Measurements from ENCODE around the gene SPANXN5. TPM values are rescaled to one million over a fixed set of nuclear protein-coding genes. Genes with fewer than 3 reads are reported as not detected.
"Not testable (repeated sequence)": the region's sequence is repeated elsewhere in the genome, so short reads cannot be mapped to it uniquely, and the experiment has no call there.

The SPANXN5 gene, protein sequence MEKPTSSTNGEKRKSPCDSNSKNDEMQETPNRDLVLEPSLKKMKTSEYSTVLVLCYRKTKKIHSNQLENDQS
- total RNA-seq (2014; rRNA removed; shearing (Covaris generic)) = not detected in 2 replicates

DNA sequence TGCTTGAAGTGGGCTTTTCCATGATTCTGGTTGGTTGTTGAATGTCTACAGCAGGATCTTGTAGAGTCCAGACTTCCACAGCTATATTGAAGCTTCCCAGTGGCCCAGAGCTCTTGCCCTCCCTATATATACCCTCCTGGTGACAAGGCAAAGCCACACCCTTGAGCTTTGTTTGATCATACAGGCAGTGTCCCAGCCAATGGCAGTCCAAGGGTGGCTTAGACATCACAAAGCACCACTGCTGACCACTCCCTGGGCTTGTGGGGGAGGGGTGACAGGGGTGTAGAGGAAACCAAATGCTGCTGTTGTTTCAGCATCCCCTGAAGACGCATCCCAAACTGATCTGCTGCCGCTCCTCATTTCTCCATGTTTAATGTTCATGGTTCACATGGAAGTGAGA, at the start of gene SPANXN5:
Gene SPANXN5 (minus strand): TSS at position 101 of the 400 bp plus-strand sequence. CDS start 79 bp downstream, at position 22.
- DNase-seq (ENCODE audit: low spot score); in situ Hi-C loops (cut with HindIII; ENCODE audit: low sequenced_read_pairs): not testable (repeated sequence)

DNA sequence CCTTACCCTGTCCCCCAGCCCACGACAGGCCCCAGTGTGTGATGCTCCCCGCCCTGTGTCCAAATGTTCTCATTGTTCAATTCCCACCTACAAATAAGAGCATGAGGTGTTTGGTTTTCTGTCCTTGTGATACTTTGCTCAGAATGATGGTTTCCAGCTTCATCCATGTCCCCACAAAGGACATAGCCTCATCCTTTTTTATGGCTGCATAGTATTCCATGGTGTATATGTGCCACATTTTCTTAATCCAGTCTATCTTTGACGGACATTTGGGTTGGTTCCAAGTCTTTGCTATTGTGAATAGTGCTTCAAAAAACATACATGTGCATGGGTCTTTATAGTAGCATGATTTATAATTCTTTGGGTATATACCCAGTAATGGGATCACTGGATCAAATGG, 46.4 kb upstream of the SPANXN5 start:
- in situ Hi-C loops (cut with HindIII; ENCODE audit: low sequenced_read_pairs); DNase-seq (ENCODE audit: low spot score): not testable (repeated sequence)

DNA sequence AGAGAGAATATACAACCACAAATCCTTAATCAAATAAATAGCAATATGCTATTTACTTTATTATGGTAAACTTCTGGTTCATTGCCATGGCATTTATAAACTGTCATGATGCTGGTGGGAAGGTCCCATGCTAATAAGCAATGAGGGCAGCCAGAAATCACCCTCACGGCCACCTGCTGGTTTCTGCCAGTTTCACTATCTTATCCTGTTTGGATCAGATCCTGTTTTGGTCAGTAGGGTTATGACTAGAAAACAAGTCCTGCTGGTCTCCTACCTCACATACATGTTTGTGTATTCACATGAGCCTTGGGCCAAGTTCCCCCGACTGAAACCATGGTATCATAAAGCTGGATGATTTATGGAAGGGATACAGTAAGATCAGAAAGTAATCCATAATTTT, 41.9 kb upstream of the SPANXN5 start:
- DNase-seq (ENCODE audit: low spot score) = no peak
- in situ Hi-C loops (cut with HindIII; ENCODE audit: low sequenced_read_pairs) = no loop called here

DNA sequence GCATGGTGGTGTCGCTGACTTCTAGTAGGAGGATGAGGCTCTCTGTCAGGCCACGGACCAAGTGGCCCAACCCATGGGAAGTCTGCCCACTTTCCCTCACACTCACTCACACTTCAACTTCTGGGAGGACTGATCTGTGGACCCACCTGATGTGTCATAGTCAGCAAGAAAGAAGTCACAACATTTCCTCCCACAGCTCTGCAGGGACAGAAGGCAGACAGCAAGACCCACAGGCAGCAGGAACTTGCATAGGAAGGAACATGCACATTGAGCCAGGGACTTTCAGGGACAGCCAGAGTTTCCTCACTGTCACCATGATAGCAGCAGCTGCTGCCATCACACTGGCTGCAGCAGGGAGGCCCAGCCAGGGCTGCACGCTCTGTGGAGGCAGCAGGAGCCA, 33.3 kb upstream of the SPANXN5 start:
- in situ Hi-C loops (cut with HindIII; ENCODE audit: low sequenced_read_pairs) = no loop called here
- DNase-seq (ENCODE audit: low spot score) = no peak

DNA sequence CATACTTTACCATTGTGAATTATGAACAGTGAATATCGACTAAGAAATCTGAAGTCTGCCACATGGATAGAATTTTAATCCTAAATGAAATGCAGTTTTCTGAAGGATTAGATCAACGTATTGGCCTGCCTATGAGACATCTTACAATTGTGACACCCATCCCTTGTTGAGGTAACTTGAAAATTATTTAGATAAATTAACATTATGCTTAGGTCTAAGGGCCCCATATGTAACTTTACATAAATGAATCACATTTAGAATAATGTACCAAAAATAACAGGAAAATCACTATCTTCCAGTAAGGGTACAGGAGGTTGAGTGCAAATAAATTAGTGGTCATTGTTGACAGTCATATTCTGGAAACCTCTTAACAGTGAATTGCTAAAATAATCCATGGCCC, 27.4 kb upstream of the SPANXN5 start:
- in situ Hi-C loops (cut with HindIII; ENCODE audit: low sequenced_read_pairs) = no loop called here
- no peak for DNase-seq (ENCODE audit: low spot score)

DNA sequence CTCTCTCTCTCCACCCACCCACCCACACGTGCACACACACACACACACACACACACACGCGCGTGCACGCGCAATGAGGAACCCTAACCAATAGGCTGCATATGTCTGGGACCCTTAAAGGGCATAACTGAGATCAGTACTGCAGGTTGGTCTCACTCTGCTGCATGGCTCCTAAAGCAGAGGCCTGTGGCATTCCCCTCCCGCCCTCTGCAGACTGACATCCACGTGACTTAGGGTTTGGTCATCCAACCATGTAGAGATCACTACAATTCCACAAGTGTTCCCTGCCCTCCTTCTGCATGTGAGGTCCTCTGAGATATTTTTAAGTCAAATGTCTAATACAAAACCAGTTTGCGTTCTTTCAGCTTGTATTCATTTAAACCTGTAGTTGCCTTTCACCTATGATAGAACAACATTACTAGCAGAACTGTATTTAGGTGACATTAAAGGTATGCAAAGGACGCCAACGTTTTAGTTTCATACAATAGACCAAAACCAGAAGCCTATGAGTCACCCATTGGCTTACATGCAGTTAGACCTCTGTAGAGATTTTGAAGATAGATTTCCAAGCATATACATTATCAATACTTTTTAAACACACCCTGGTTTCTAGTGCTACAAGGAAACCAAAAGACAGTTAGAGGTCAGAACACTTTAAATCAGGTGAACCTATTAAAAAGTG, 24.0 kb upstream of the SPANXN5 start:
- no peak for DNase-seq (ENCODE audit: low spot score)
- in situ Hi-C loops (cut with HindIII; ENCODE audit: low sequenced_read_pairs) = no loop called here

DNA sequence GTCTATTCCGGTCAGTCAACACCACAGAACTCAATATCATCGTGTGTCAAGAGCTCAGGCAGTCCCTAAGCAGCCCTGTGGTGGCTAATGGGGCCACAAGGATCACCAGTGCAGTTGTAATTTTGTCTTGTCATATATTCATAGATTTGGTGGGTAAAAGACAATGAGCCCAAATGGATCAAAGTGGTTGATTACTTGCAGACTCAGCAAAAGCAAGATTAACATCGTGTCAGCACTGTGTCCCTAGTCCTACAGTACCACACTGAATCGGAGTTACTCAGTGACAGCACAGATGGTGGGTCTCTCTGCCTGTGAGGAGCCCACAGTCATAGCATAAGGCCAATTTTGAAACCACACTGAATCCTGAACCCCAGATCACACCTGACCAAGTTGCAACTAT, 22.6 kb upstream of the SPANXN5 start:
- in situ Hi-C loops (cut with HindIII; ENCODE audit: low sequenced_read_pairs) = no loop called here
- no peak for DNase-seq (ENCODE audit: low spot score)

DNA sequence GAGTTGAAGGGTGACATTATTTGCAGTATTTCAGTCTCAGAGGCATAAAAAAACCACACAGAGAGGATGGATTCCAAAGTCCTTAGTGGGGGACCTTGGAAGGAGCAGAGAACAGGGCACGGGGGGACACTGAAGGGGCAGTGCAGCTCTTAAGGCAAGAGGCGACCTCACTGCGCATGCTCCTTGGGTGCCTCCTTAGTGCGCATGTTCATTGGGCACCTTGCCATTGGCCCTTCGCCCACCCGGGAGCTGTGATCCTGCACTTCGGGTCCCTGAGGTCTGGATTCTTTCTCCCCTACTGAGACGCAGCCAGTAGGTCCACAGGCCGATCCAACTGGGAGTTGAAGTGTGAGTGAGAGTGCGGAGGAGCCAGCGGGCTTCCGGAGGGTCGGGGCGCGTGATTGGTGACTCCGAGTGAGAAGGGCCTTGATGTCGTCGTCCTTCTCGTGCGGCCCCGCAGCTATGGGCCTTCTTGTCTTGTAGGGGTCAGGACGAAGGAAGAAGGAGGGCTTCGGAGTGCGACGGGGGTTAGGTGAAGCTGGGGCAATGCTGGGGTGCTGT, 13.9 kb upstream of the SPANXN5 start, which contains the start of gene XAGE5:
Gene XAGE5 (plus strand): TSS at position 223 of the 561 bp plus-strand sequence. CDS start 1,280 bp downstream, outside the sequence.
- no peak for DNase-seq (ENCODE audit: low spot score)
- in situ Hi-C loops (cut with HindIII; ENCODE audit: low sequenced_read_pairs) = no loop called here

DNA sequence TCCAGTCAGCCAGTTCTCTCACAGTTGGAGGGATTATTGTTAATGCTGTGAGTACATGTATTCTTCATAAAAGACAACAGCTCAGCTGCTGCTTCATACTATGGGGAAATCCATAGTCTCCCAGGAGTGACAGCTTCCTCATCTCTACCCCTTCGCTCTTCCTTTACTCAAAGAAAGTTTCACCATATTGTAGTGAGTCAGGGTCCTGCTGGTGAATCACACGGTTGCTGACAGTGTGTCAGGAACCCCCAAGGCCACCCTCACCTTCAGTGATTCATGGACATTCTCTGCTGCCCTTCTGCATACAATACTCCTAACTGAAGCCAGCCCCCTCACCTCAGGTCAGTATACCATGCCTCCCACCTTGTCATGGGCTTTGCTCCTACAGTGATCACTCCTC, 7.6 kb upstream of the SPANXN5 start:
- DNase-seq (ENCODE audit: low spot score); in situ Hi-C loops (cut with HindIII; ENCODE audit: low sequenced_read_pairs): not testable (repeated sequence)

DNA sequence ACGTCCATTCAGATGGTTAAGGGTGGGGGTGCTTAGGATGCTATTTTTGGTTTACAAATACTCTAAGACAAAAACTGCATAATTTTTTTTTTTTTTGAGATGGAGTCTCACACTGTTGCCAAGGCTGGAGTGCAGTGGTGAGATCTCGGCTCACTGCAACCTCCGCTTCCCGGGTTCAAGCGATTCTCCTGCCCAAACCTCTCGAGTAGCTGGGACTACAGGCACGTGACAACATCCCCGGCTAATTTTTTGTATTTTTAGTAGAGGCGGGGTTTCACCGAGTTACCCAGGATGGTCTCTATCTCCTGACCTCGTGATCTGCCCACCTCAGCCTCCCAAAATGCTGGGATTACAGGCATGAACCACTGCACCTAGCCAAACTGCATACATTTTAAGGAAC, 23.7 kb downstream of the SPANXN5 start:
- in situ Hi-C loops (cut with HindIII; ENCODE audit: low sequenced_read_pairs); DNase-seq (ENCODE audit: low spot score): not testable (repeated sequence)

DNA sequence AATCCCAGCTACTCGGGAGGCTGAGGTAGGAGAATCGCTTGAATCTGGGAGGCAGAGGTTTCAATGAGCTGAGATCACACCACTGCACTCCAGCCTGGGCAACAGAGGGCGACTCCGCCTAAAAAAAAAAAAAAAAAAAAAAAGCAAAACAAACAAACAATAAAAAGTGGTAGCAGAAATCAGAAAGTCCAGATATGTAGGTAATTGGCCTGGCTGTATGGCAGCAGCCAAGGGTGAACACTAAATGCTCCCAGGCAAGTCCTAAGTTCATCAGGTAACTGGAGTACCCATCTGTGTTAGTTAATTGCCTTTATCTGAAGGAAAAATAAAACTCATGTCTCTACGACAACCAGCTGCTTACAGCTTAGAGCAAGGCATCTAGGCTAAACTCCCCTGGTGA, 31.2 kb downstream of the SPANXN5 start:
- in situ Hi-C loops (cut with HindIII; ENCODE audit: low sequenced_read_pairs); DNase-seq (ENCODE audit: low spot score): not testable (repeated sequence)

DNA sequence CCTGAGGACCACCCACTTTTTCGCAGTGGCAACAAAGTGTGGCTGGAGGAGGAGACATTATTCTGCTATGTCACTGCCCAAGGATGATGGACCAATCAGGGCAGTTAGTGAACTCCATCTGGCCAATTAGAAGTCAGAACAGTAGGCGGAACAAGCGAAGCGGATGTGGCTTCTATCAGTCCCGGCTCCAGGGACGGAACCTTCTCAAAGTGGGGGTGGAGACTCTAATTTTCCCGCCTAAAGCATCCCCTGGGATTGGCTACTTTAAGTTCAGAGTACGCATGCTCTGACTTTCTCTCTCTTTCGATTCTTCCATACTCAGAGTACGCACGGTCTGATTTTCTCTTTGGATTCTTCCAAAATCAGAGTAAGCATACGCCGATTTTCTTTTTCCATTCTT, 46.3 kb downstream of the SPANXN5 start, which contains the start of gene SSX2B:
Gene SSX2B (plus strand): TSS at position 301 of the 400 bp plus-strand sequence. CDS start 1,429 bp downstream, outside the sequence.
- DNase-seq (ENCODE audit: low spot score); in situ Hi-C loops (cut with HindIII; ENCODE audit: low sequenced_read_pairs): not testable (repeated sequence)

Other genes starting within 250 kb of the SPANXN5 start
- not detected in 2 replicates for gene SSX7, start 142.5 kb downstream of the SPANXN5 start, total RNA-seq (2014; rRNA removed; shearing (Covaris generic))
- not detected in 2 replicates for gene SSX2, start 90.2 kb downstream of the SPANXN5 start, total RNA-seq (2014; rRNA removed; shearing (Covaris generic))
- gene SSX2B, start 46.2 kb downstream of the SPANXN5 start, total RNA-seq (2014; rRNA removed; shearing (Covaris generic)) = not detected in 2 replicates
- not detected in 2 replicates for gene XAGE5, start 13.9 kb upstream of the SPANXN5 start, total RNA-seq (2014; rRNA removed; shearing (Covaris generic))
- not detected in 2 replicates for gene XAGE3, start 70.7 kb upstream of the SPANXN5 start, total RNA-seq (2014; rRNA removed; shearing (Covaris generic))
- gene FAM156B, start 99.9 kb upstream of the SPANXN5 start, total RNA-seq (2014; rRNA removed; shearing (Covaris generic)) = 15.3 and 23.1 TPM in 2 replicates
- gene FAM156A, start 161.1 kb upstream of the SPANXN5 start, total RNA-seq (2014; rRNA removed; shearing (Covaris generic)) = 2.2 and 7.4 TPM in 2 replicates

All from G401 (cell line).